OCI-LY3 (cell line): ENCODE results near the gene NLK.

Experiments
- H2AFZ ChIP-seq: fragments of 200-600, 300-600 bp; shearing (Covaris generic); 2 replicates; pipeline ENCODE4 v1.6.0; 2014; ENCODE audit warnings: antibody characterized with exemption, low read depth, low read length
- H3K27ac ChIP-seq: fragments of 200-600, 300-600 bp; sonication (generic); 2 replicates; pipeline ENCODE4 v1.5.1; 2014; ENCODE audit warnings: mild to moderate bottlenecking, low read length, moderate library complexity, mixed read lengths
- H3K27me3 ChIP-seq: fragments of 200-600, 300-600 bp; sonication (generic); 2 replicates; pipeline ENCODE4 v1.6.1; 2014; ENCODE audit warnings: low read depth, low read length, mixed read lengths
- H3K36me3 ChIP-seq: fragments of 200-600, 300-600 bp; sonication (generic); replicated peaks from 2 replicates; pipeline ENCODE3; 2014; ENCODE audit warnings: low read depth, low read length, mixed read lengths
- H3K4me1 ChIP-seq: fragments of 300-600, 200-600 bp; sonication (generic); 2 replicates; pipeline ENCODE4 v1.6.1; 2014; ENCODE audit warnings: low read length, mixed read lengths
- H3K4me2 ChIP-seq: fragments of 200-600, 300-600 bp; sonication (generic); 2 replicates; pipeline ENCODE4 v1.6.1; 2014; ENCODE audit warnings: low read length, mixed read lengths
- H3K4me3 ChIP-seq: fragments of 300-600, 200-600 bp; sonication (generic); 2 replicates; pipeline ENCODE4 v1.5.1; 2014; ENCODE audit warnings: antibody characterized with exemption, mild to moderate bottlenecking, low read length, moderate library complexity
- H3K79me2 ChIP-seq: fragments of 300-600, 200-600 bp; shearing (Covaris generic); 2 replicates; pipeline ENCODE4 v1.6.1; 2014; ENCODE audit warnings: mild to moderate bottlenecking, low read length, mixed read lengths
- H3K9ac ChIP-seq: fragments of 300-600, 200-600 bp; shearing (Covaris generic); 2 replicates; pipeline ENCODE4 v1.6.0; 2014; ENCODE audit warnings: mild to moderate bottlenecking, low read length, moderate library complexity
- H3K9me3 ChIP-seq: fragments of 200-600, 300-600 bp; shearing (Covaris generic); 2 replicates; pipeline ENCODE4 v1.6.1; 2014; ENCODE audit warnings: low read length, mixed read lengths; ENCODE audit not compliant: insufficient read depth
- H4K20me1 ChIP-seq: fragments of 200-600, 300-600 bp; sonication (generic); 2 replicates; pipeline ENCODE4 v1.6.1; 2016; ENCODE audit warnings: low read length, mixed read lengths; ENCODE audit not compliant: insufficient read depth
- EZH2phosphoT487 ChIP-seq: fragments of 200-600 bp; shearing (Covaris generic); IDR thresholded peaks from 2 replicates; pipeline ENCODE4 v1.6.1; 2018; ENCODE audit warnings: antibody characterized with exemption, mixed run types, low read depth
- TF ChIP-seq, protein P1 (sequence below): fragments of 200-600, 300-600 bp; sonication (generic); IDR thresholded peaks from 2 replicates; pipeline ENCODE4 v1.5.1; 2014; ENCODE audit warnings: antibody characterized with exemption, low read length, low read depth

NLK gene

DNA sequence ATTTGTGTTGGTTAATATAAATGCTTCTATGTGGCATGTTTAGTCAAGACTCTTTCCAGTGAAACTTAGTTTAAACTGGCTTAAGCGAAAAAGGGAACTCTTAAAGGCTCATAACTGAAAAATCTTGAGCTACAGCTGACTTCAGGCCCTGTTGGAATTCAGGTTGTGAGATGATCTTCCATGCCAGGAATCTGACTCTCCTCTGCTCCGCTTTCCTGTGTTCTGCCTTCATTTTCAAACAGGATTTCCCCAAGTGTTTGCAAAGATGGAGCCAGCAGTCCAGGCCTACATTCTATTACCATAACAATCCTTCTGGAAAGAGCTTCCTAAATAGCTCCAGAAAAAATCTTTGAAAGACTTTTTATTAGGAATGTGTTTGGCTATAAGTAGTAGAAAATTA lies 134.9 kb downstream of the NLK start:
- Histone ChIP-seq H3K79me2 (no peaks in the 10 kb centered on the region), H3K9ac (no peak overlapping the region), H3K9me3 (no peaks in the 10 kb centered on the region), H3K4me2 (no peak overlapping the region), H3K4me3 (no peak overlapping the region), H4K20me1 (no peaks in the 10 kb centered on the region; the same call in 1 of the 2 replicates), H3K27ac (no peak overlapping the region), H3K36me3 (no peaks in the 10 kb centered on the region), H3K27me3 (no peaks in the 10 kb centered on the region), H3K4me1 (no peaks in the 10 kb centered on the region), H2AFZ (no peak overlapping the region)
- no peak for TF ChIP-seq EZH2phosphoT487
- TF ChIP-seq, protein P1, sequence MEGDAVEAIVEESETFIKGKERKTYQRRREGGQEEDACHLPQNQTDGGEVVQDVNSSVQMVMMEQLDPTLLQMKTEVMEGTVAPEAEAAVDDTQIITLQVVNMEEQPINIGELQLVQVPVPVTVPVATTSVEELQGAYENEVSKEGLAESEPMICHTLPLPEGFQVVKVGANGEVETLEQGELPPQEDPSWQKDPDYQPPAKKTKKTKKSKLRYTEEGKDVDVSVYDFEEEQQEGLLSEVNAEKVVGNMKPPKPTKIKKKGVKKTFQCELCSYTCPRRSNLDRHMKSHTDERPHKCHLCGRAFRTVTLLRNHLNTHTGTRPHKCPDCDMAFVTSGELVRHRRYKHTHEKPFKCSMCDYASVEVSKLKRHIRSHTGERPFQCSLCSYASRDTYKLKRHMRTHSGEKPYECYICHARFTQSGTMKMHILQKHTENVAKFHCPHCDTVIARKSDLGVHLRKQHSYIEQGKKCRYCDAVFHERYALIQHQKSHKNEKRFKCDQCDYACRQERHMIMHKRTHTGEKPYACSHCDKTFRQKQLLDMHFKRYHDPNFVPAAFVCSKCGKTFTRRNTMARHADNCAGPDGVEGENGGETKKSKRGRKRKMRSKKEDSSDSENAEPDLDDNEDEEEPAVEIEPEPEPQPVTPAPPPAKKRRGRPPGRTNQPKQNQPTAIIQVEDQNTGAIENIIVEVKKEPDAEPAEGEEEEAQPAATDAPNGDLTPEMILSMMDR: no peak

DNA sequence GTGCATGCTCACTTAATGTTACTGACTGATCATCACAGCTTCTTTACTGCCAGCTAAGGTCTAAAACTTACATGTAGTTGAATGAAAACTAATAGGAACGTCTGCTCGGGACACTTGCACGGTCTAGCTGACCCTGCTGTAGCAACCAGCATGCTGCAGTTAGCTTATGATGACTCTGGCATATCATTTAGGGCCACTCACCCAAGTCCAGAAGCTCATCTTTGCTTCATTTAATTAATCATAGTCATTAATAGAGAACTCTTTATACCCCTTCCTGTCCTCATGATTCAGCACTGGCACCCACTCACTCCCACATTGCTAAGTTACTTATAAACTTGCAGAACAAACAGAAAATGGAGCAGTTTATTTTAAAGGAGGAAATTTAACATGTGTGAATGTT lies 136.3 kb downstream of the NLK start:
- no peak overlapping the region for H2AFZ ChIP-seq
- no peaks in the 10 kb centered on the region for H3K27me3 ChIP-seq
- no peak overlapping the region for H3K9ac ChIP-seq
- no peaks in the 10 kb centered on the region for H3K79me2 ChIP-seq
- no peaks in the 10 kb centered on the region for H3K4me1 ChIP-seq
- TF ChIP-seq, protein P1: no peak
- TF ChIP-seq EZH2phosphoT487: no peak
- H3K27ac ChIP-seq: no peak overlapping the region
- no peaks in the 10 kb centered on the region for H3K9me3 ChIP-seq
- no peak overlapping the region for H3K4me2 ChIP-seq
- no peaks in the 10 kb centered on the region for H3K36me3 ChIP-seq
- no peak overlapping the region for H3K4me3 ChIP-seq
- H4K20me1 ChIP-seq: no peaks in the 10 kb centered on the region

DNA sequence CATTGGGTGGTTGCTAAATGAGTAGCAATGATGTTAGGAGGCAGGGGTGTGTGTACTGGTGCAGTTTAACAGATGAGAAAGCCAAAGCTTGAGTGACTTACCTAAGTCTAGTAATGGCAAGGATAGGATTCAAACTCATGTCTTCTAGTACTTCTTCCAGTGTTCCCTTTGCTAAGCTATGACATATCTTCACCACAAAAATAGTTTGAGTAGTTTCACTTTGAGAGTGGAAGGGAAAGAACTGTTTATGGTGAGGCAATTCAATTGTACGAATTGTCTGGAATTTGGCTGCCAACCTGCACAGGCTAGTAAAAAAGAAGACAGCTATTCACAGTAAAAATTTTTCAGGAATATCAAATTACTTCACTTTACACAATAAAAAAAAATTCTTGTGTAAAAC lies 138.0 kb downstream of the NLK start:
- Histone ChIP-seq H3K27ac (no peak overlapping the region), H3K4me2 (no peak overlapping the region), H3K36me3 (peaks cover 2% of the 10 kb centered on the region), H3K4me1 (no peaks in the 10 kb centered on the region), H4K20me1 (no peaks in the 10 kb centered on the region), H2AFZ (no peak overlapping the region), H3K27me3 (no peaks in the 10 kb centered on the region), H3K4me3 (no peak overlapping the region), H3K9ac (no peak overlapping the region), H3K9me3 (no peaks in the 10 kb centered on the region), H3K79me2 (no peaks in the 10 kb centered on the region)
- TF ChIP-seq EZH2phosphoT487: no peak
- TF ChIP-seq, protein P1: no peak

DNA sequence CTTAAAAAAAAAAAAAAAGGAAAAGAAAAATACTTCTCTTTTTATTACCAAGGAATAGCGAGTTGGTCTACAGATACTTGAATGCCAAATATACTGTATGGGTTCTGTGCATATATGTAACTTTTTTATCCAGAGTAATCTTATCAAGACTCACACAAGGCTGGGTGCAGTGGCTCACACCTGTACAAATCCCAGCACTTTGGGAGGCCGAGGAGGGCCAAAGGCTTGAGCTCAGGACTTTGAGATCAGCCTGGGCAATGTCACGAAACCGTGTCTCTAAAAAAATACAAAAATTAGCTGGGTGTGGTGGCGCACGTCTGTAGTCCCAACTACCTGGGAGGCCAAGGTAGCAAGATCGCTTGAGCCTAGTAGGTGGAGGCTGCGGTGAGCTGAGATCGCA lies 139.1 kb downstream of the NLK start:
- Histone ChIP-seq H3K27me3 (no peaks in the 10 kb centered on the region), H3K4me2 (no peak overlapping the region), H3K79me2 (no peaks in the 10 kb centered on the region), H3K9me3 (peaks cover 7% of the 10 kb centered on the region; the same call in 1 of the 2 replicates), H3K36me3 (peaks cover 12% of the 10 kb centered on the region), H3K9ac (no peak overlapping the region), H3K4me3 (no peak overlapping the region), H3K4me1 (no peaks in the 10 kb centered on the region), H3K27ac (no peak overlapping the region), H2AFZ (no peak overlapping the region), H4K20me1 (no peaks in the 10 kb centered on the region)
- TF ChIP-seq, protein P1: no peak
